HepG2 (cell line): ENCODE measurements around the gene EED. TPM values are rescaled to one million over a fixed set of nuclear protein-coding genes. Genes with fewer than 3 reads are reported as not detected.
A peak's percentile ranks its signal among the peaks of the same experiment; 100 is the strongest.

Experiments
- ATAC-seq: fragments of 200-7000 bp; cut with Tn5 transposase; 3 replicates; pipeline ENCODE4 v1.9.1; 2020; ENCODE audit warnings: mild to moderate bottlenecking, moderate library complexity
- BruUV-seq: library from RNA; stranded (reverse); fragments of 400-500 nt; replicated peaks from 2 replicates; lab custom pipeline; 2021; lab: Mats Ljungman, UMichigan
- CTCF ChIA-PET: fragments of 300-600 bp; formaldehyde crosslinking; extraction: SDS; loops from one replicate; lab custom pipeline; 2021; ENCODE audit warnings: low total read pairs, inconsistent platforms, low intra/inter-chr PET ratio; lab: Yijun Ruan, JAX
- POLR2A ChIA-PET: fragments of 350-600 bp; sonication (Branson Sonifier 250); formaldehyde crosslinking; loops from one replicate; lab custom pipeline; 2020; ENCODE audit warnings: antibody characterized with exemption, inconsistent platforms; lab: Yijun Ruan, JAX
- DNase-seq: peaks from one replicate; pipeline ENCODE4 v3.0.0-alpha.2; 2015; ENCODE audit warnings: low spot score
- FAIRE-seq: peaks from 3 replicates; lab custom pipeline; 2011; peaks lifted over from hg19 to GRCh38; lab: Jason Lieb, UNC
- H2AFZ ChIP-seq: one replicate; pipeline ENCODE4 v1.6.1; 2011; ENCODE audit warnings: low read length, inconsistent platforms
- H3K27ac ChIP-seq: fragments of 300-600 bp; 3 replicates; pipeline ENCODE4 v1.8.0; 2011; ENCODE audit warnings: mixed run types, mild to moderate bottlenecking, mixed read lengths, low read length, inconsistent platforms; ENCODE audit not compliant: insufficient read depth; ENCODE audit errors: extremely low read length
- H3K27me3 ChIP-seq, 2 experiments: fragments of 200-600 bp in 1 of 2; 2 replicates in 1 of 2; 3 replicates in 1 of 2; pipeline versions ENCODE4 v1.6.0 to v1.8.0; 2011; ENCODE audit warnings: low read length in 2 of 2, mild to moderate bottlenecking in 2 of 2, moderate library complexity in 2 of 2, inconsistent platforms in 1 of 2; ENCODE audit not compliant: insufficient read depth in 2 of 2, control insufficient read depth in 1 of 2
- H3K36me3 ChIP-seq, 2 experiments: fragments of 200-600 bp in 1 of 2; replicated peaks in 1 of 2; 2 replicates in 1 of 2; 3 replicates in 1 of 2; pipeline versions ENCODE4 v1.5.1 to v1.8.0; 2011; ENCODE audit warnings: low read length in 2 of 2, inconsistent platforms in 1 of 2; ENCODE audit not compliant: insufficient read depth in 2 of 2, control insufficient read depth in 1 of 2
- H3K4me1 ChIP-seq: 2 replicates; pipeline ENCODE4 v1.5.1; 2012; ENCODE audit warnings: low read length, inconsistent platforms; ENCODE audit not compliant: insufficient read depth
- H3K4me2 ChIP-seq: 2 replicates; pipeline ENCODE4 v1.6.0; 2011; ENCODE audit warnings: low read depth, low read length, inconsistent platforms
- H3K4me3 ChIP-seq, 3 experiments: fragments of 200-600 bp in 1 of 3; sonication (generic), shearing (Covaris generic) in 1 of 3; replicated peaks in 1 of 3; 2 replicates each; pipeline ENCODE4 v1.5.1; 2011 to 2016; ENCODE audit warnings: low read length in 3 of 3, inconsistent platforms in 2 of 3, low read depth in 2 of 3, mild to moderate bottlenecking in 2 of 3, control low read depth in 1 of 3, mixed read lengths in 1 of 3; ENCODE audit not compliant: insufficient read depth in 1 of 3
- H3K79me2 ChIP-seq: one replicate; pipeline ENCODE4 v1.6.1; 2011; ENCODE audit warnings: low read length, inconsistent platforms; ENCODE audit not compliant: insufficient read depth
- H3K9ac ChIP-seq: 2 replicates; pipeline ENCODE4 v1.6.0; 2011; ENCODE audit warnings: mild to moderate bottlenecking, low read depth, low read length, inconsistent platforms; ENCODE audit not compliant: insufficient read depth
- H3K9me3 ChIP-seq: 2 replicates; pipeline ENCODE4 v1.5.1; 2012; ENCODE audit warnings: mild to moderate bottlenecking, low read length
- H4K20me1 ChIP-seq: 2 replicates; pipeline ENCODE4 v1.6.0; 2011; ENCODE audit warnings: inconsistent platforms, mild to moderate bottlenecking, low read length, moderate library complexity; ENCODE audit not compliant: insufficient read depth
- AGO2 ChIP-seq: fragments of 200-400 bp; formaldehyde crosslinking; optimal IDR thresholded peaks from 2 replicates; pipeline ENCODE3; 2017; ENCODE audit warnings: mild to moderate bottlenecking, low read depth, low read length, moderate library complexity
- CBX2 ChIP-seq, 2 experiments: fragments of 200-600 bp in 1 of 2; sonication (generic); formaldehyde crosslinking in 1 of 2; IDR thresholded peaks; 2 replicates each; pipeline versions ENCODE4 v1.7.0 to v1.8.1; 2018 to 2022; ENCODE audit warnings: low read depth in 2 of 2, low read length in 1 of 2, mild to moderate bottlenecking in 1 of 2, missing genetic modification reagents in 1 of 2
- DMAP1 ChIP-seq: IDR thresholded peaks from 2 replicates; pipeline ENCODE4 v1.6.1; 2016
- EEA1 ChIP-seq: sonication (generic); formaldehyde crosslinking; IDR thresholded peaks from 2 replicates; pipeline ENCODE4 v1.5.1; 2020; ENCODE audit warnings: mild to moderate bottlenecking, missing genetic modification reagents, borderline replicate concordance
- FOXJ3 ChIP-seq: sonication (generic); formaldehyde crosslinking; IDR thresholded peaks from 2 replicates; pipeline ENCODE4 v1.4.0; 2020; ENCODE audit warnings: missing genetic modification reagents, mild to moderate bottlenecking, borderline replicate concordance
- HOXA5 ChIP-seq: sonication (generic); formaldehyde crosslinking; IDR thresholded peaks from 2 replicates; pipeline ENCODE4 v1.4.0; 2020; ENCODE audit warnings: missing genetic modification reagents
- IKZF1 ChIP-seq: fragments of 450-650 bp; IDR thresholded peaks from 2 replicates; pipeline ENCODE4 v1.7.1; 2016
- KDM4B ChIP-seq: sonication (generic); formaldehyde crosslinking; IDR thresholded peaks from 2 replicates; pipeline ENCODE4 v1.4.0; 2020; ENCODE audit warnings: missing genetic modification reagents
- NR2F2 ChIP-seq: IDR thresholded peaks from 2 replicates; pipeline ENCODE4 v1.6.1; 2012; ENCODE audit warnings: low read depth, inconsistent platforms, borderline replicate concordance
- PAX8 ChIP-seq: sonication (generic); formaldehyde crosslinking; IDR thresholded peaks from 2 replicates; pipeline ENCODE4 v1.8.0; 2022; ENCODE audit warnings: mild to moderate bottlenecking, missing genetic modification reagents, borderline replicate concordance
- REL ChIP-seq: sonication (generic); formaldehyde crosslinking; conservative IDR thresholded peaks from 2 replicates; pipeline ENCODE4 v1.8.0; 2022; ENCODE audit warnings: mild to moderate bottlenecking, missing genetic modification reagents, moderate library complexity
- SAP130 ChIP-seq: IDR thresholded peaks from 2 replicates; pipeline ENCODE4 v1.6.1; 2016; ENCODE audit warnings: low read depth
- SCMH1 ChIP-seq: sonication (generic); formaldehyde crosslinking; IDR thresholded peaks from 2 replicates; pipeline ENCODE4 v1.9.0; 2021; ENCODE audit warnings: missing genetic modification reagents, mild to moderate bottlenecking, borderline replicate concordance
- ZMYM4 ChIP-seq: sonication (generic); formaldehyde crosslinking; IDR thresholded peaks from 2 replicates; pipeline ENCODE4 v1.8.1; 2023; ENCODE audit warnings: mild to moderate bottlenecking, missing genetic modification reagents
- ZNF124 ChIP-seq: sonication (generic); formaldehyde crosslinking; IDR thresholded peaks from 2 replicates; pipeline ENCODE4 v1.4.0; 2020; ENCODE audit warnings: missing genetic modification reagents
- ZNF234 ChIP-seq: sonication (generic); formaldehyde crosslinking; conservative IDR thresholded peaks from 2 replicates; pipeline ENCODE4 v1.5.1; 2020; ENCODE audit warnings: mild to moderate bottlenecking, missing genetic modification reagents
- ZNF446 ChIP-seq: sonication (generic); formaldehyde crosslinking; IDR thresholded peaks from 2 replicates; pipeline ENCODE4 v1.5.0; 2020; ENCODE audit warnings: mild to moderate bottlenecking, missing genetic modification reagents
- ZNF749 ChIP-seq: sonication (generic); formaldehyde crosslinking; IDR thresholded peaks from 2 replicates; pipeline ENCODE4 v1.8.0; 2022; ENCODE audit warnings: mild to moderate bottlenecking, missing genetic modification reagents, moderate library complexity, borderline replicate concordance
- ZNF768 ChIP-seq: sonication (generic); formaldehyde crosslinking; IDR thresholded peaks from 2 replicates; pipeline ENCODE4 v1.4.0; 2020; ENCODE audit warnings: missing genetic modification reagents
- ZNF883 ChIP-seq: sonication (generic); formaldehyde crosslinking; IDR thresholded peaks from 2 replicates; pipeline ENCODE4 v1.5.1; 2020; ENCODE audit warnings: mild to moderate bottlenecking, missing genetic modification reagents; ENCODE audit errors: not compliant biosample characterization
- WGBS: methylation state at CpG from one replicate; pipeline ENCODE4 v1.1.6; 2017; ENCODE audit warnings: low lambda C conversion rate; 5-methylcytosine and 5-hydroxymethylcytosine counted together
- in situ Hi-C: cut with HindIII; loops from 2 replicates; pipeline ENCODE4 v1.10.0; 2017; ENCODE audit warnings: low pct_unique_long_range_greater_than_20kb; ENCODE audit not compliant: extremely low pct_ligation_motif_present
- intact Hi-C: fragments of 100-400 bp; cut with micrococcal nuclease; formaldehyde crosslinking; loops from one replicate; pipeline ENCODE4 v1.10.0; 2022; ENCODE audit not compliant: unreplicated experiment
- polyA plus RNA-seq, 8 experiments: library from polyadenylated mRNA; depleted of rRNA in 3 of 8; stranded (reverse) in 7 of 8; unstranded in 1 of 8; fragments of >200 nt; fragmentation: Illumina TruSeq in 4 of 8; extraction: Trizol in 4 of 8; gene quantifications; 2 replicates each; pipeline versions ENCODE4 v1.2.1 to v1.2.3, GENCODE V29; 2011 to 2016; ENCODE audit warnings: low read depth in 4 of 8, missing spikeins in 1 of 8, mixed read lengths in 1 of 8; ENCODE audit not compliant: insufficient read depth in 1 of 8
- total RNA-seq, 5 experiments: library from RNA; depleted of rRNA; stranded (reverse); fragments of >200 nt; fragmentation: Illumina TruSeq; extraction: Trizol; gene quantifications; 2 replicates each; pipeline ENCODE4 v1.2.3, GENCODE V29; 2016; ENCODE audit warnings: low read depth in 1 of 5
- TF ChIP-seq, protein P1 (sequence below): sonication (generic); formaldehyde crosslinking; conservative IDR thresholded peaks from 2 replicates; pipeline ENCODE4 v1.8.0; 2022; ENCODE audit warnings: mild to moderate bottlenecking, moderate library complexity, missing genetic modification reagents
- TF ChIP-seq, protein P2 (sequence below): sonication (generic); formaldehyde crosslinking; IDR thresholded peaks from 2 replicates; pipeline ENCODE4 v1.4.0; 2020; ENCODE audit warnings: missing genetic modification reagents

The EED gene
- total and polyA plus RNA-seq, 2 of the 13 experiments (the other 11 are each of a cell fraction or from before 2014, with no cell fraction given) = 11.0 to 28.4 TPM

DNA sequence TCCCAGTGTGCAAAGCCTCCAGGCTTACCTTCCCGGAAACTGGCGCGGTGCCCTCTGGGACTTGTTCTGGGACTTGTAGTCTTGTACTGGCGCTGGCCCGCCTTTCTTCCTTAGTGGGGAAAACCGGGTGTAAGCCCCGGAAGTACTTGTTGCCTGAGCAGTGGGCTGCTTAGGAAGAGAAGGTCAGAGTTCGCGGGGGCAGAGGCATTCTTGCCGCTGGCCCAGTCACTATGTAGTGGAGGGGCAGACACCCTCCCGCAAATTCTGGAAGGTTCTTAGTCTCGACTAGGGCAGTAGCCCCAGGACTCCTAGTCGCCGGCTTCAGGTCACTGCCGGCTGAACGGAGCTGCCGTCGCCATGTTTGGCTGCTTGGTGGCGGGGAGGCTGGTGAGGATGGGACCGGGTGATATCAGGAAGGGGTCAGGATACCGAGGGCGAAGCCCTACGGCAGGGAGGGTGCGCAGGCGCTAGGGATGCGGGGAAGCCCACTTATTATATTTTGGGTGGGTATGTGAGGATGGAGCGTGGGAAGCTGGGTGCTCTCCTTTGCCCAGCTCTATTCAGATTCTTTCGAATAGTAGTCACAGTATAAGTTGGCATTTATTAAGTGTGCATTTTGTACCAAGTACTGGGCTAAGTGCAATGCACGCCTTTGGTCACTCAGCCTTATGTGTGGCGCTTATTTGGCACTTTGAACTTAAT lies 57.7 kb downstream of the EED start, which contains the start of gene HIKESHI:
Gene HIKESHI, plus strand, starts transcription at position 149 of the 702 bp plus-strand sequence. Its CDS starts 209 bp downstream, at position 358.
- POLR2A ChIA-PET = interaction anchor here (1.0 kb wide), 1 partner anchor 654 kb away, joined by 4 read pairs; the partner anchor contains the start of gene TMEM126A
- Histone ChIP-seq H3K9ac (peak within 1 kb of the TSS; percentile 75), H3K4me3 (peak within 1 kb of the TSS; percentile 81 to 92 (median 89)), H3K27me3 (no peaks in the 10 kb centered on the region; a peak in 1 of 5 replicates), H3K27ac (peak within 1 kb of the TSS; percentile 81), H3K79me2 (peaks cover 16% of the 10 kb centered on the region), H3K36me3 (no peaks in the 10 kb centered on the region), H2AFZ (peak within 1 kb of the TSS; percentile 95), H3K4me1 (peaks cover 23% of the 10 kb centered on the region), H3K9me3 (no peaks in the 10 kb centered on the region), H4K20me1 (no peaks in the 10 kb centered on the region), H3K4me2 (peak within 1 kb of the TSS; percentile 62)
- FAIRE-seq (peak; percentile 76), ATAC-seq (peak; percentile 100), DNase-seq (peak; percentile 98)
- 0% methylated on average over 21 of the region's 30 CpGs for WGBS
- BruUV-seq = no TSS peak
- intact Hi-C loops (loop anchor here (2.0 kb wide), 1 partner anchor 57 kb away; the partner anchor contains the start of gene EED), in situ Hi-C loops (no loop called here)
- CTCF ChIA-PET = no interaction called here
- TF ChIP-seq SAP130 (peak; percentile 92), REL (no peak), DMAP1 (CRISPR knock-in tag) (peak; percentile 85), IKZF1 (no peak), ZNF768 (CRISPR knock-in tag) (peak; percentile 60), HOXA5 (CRISPR knock-in tag) (peak; percentile 91; the same call in 1 of the 2 replicates), ZNF749 (no peak), SCMH1 (no peak), EEA1 (CRISPR knock-in tag) (peak; percentile 54; the same call in 1 of the 2 replicates), ZNF446 (CRISPR knock-in tag) (no peak), NR2F2 (peak; percentile 52; the same call in 1 of the 2 replicates), FOXJ3 (CRISPR knock-in tag) (peak; percentile 70; the same call in 1 of the 2 replicates), ZMYM4 (CRISPR knock-in tag) (peak; percentile 92), ZNF124 (CRISPR knock-in tag) (no peak), KDM4B (CRISPR knock-in tag) (no peak), ZNF883 (peak; percentile 56), CBX2 (IDR thresholded peaks at IDR 0.05; ENCODE audit: low read depth, low read length) (no peak), CBX2 (CRISPR knock-in tag; IDR thresholded peaks at IDR 0.05; ENCODE audit: low read depth) (no peak), PAX8 (CRISPR knock-in tag) (no peak), ZNF234 (CRISPR knock-in tag) (no peak), AGO2 (no peak)
- TF ChIP-seq, protein P1, sequence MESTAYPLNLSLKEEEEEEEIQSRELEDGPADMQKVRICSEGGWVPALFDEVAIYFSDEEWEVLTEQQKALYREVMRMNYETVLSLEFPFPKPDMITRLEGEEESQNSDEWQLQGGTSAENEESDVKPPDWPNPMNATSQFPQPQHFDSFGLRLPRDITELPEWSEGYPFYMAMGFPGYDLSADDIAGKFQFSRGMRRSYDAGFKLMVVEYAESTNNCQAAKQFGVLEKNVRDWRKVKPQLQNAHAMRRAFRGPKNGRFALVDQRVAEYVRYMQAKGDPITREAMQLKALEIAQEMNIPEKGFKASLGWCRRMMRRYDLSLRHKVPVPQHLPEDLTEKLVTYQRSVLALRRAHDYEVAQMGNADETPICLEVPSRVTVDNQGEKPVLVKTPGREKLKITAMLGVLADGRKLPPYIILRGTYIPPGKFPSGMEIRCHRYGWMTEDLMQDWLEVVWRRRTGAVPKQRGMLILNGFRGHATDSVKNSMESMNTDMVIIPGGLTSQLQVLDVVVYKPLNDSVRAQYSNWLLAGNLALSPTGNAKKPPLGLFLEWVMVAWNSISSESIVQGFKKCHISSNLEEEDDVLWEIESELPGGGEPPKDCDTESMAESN (CRISPR knock-in tag) = peak; percentile 75; the same call in 1 of the 2 replicates
- TF ChIP-seq, protein P2, sequence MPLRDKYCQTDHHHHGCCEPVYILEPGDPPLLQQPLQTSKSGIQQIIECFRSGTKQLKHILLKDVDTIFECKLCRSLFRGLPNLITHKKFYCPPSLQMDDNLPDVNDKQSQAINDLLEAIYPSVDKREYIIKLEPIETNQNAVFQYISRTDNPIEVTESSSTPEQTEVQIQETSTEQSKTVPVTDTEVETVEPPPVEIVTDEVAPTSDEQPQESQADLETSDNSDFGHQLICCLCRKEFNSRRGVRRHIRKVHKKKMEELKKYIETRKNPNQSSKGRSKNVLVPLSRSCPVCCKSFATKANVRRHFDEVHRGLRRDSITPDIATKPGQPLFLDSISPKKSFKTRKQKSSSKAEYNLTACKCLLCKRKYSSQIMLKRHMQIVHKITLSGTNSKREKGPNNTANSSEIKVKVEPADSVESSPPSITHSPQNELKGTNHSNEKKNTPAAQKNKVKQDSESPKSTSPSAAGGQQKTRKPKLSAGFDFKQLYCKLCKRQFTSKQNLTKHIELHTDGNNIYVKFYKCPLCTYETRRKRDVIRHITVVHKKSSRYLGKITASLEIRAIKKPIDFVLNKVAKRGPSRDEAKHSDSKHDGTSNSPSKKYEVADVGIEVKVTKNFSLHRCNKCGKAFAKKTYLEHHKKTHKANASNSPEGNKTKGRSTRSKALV (CRISPR knock-in tag) = peak; percentile 57; the same call in 1 of the 2 replicates
